SW 1271 (cell line): Measurements from ENCODE around the gene RAPGEF4.

Experiments
- DNase-seq, 2 experiments: peaks; one replicate each; lab custom pipeline; 2025; lab: John Stamatoyannopoulos, UW

The RAPGEF4 gene

GRCh38 chr2:172967036-172967982, 231.7 kb downstream of the RAPGEF4 start:
- no peak for DNase-seq

GRCh38 chr2:172968061-172968469, 232.4 kb downstream of the RAPGEF4 start:
- no peak for DNase-seq

- no peak for DNase-seq
These were observed 233.5 kb downstream of the RAPGEF4 start for GRCh38 chr2:172969166-172969565.

- DNase-seq = no peak
These were observed 234.0 kb downstream of the RAPGEF4 start for GRCh38 chr2:172969609-172970008.

- no peak for DNase-seq
These were observed 235.0 kb downstream of the RAPGEF4 start for GRCh38 chr2:172970660-172971059.

GRCh38 chr2:172972005-172972619, 236.5 kb downstream of the RAPGEF4 start:
- DNase-seq = peak in 1 of 2 experiments; percentile 45

- no peak for DNase-seq
These were observed 239.1 kb downstream of the RAPGEF4 start for GRCh38 chr2:172974762-172975161.

- DNase-seq = no peak
These were observed 240.5 kb downstream of the RAPGEF4 start for GRCh38 chr2:172976116-172976515.

GRCh38 chr2:172976816-172977215, 241.2 kb downstream of the RAPGEF4 start:
- no peak for DNase-seq

GRCh38 chr2:172977270-172978062, 241.8 kb downstream of the RAPGEF4 start:
- DNase-seq = no peak

GRCh38 chr2:172978063-172978383, 242.4 kb downstream of the RAPGEF4 start:
- DNase-seq = no peak

- DNase-seq = peak in 1 of 2 experiments; percentile 28
These were observed 249.7 kb downstream of the RAPGEF4 start for GRCh38 chr2:172985139-172985892.

GRCh38 chr2:172986040-172986439, 250.4 kb downstream of the RAPGEF4 start:
- no peak for DNase-seq

GRCh38 chr2:172988728-172989127, 253.1 kb downstream of the RAPGEF4 start:
- DNase-seq = no peak

- DNase-seq = no peak
These were observed 255.4 kb downstream of the RAPGEF4 start for GRCh38 chr2:172991031-172991430.

GRCh38 chr2:172993139-172993538, 257.5 kb downstream of the RAPGEF4 start:
- DNase-seq = no peak

GRCh38 chr2:172993931-172994717, 258.5 kb downstream of the RAPGEF4 start:
- no peak for DNase-seq

- no peak for DNase-seq
These were observed 259.2 kb downstream of the RAPGEF4 start for GRCh38 chr2:172994864-172995263.

GRCh38 chr2:172995323-172996244, 259.9 kb downstream of the RAPGEF4 start:
- DNase-seq = peak in 1 of 2 experiments; percentile 45
